Activated T-cell treated with anti-CD3 and anti-CD28 coated beads for 48 hours (primary cell): ENCODE data around the gene DUSP23.

Experiments
- DNase-seq: peaks from one replicate; pipeline ENCODE4 v3.0.0-alpha.2; 2020; ENCODE audit warnings: low read depth

Gene DUSP23

DNA sequence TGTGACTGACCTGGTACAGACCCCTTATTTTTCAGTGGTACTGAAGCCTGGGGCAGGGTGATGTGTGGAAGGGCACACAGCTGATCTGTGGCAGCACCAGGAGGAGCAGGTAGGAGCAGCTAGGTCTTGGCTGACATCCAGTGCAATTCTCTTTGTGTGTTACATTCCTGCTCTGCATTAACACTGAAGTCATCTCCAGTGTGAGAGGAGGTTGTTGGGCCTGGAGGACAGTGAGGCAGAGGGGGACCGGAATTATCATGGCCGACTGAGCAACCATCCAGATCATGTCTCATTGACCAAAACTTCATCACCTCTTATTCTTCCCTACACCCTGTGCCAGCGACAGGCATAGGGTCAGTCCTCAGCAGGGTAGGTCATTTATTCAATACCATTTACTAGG, 47.4 kb downstream of the DUSP23 start:
- DNase-seq, result no peak

DNA sequence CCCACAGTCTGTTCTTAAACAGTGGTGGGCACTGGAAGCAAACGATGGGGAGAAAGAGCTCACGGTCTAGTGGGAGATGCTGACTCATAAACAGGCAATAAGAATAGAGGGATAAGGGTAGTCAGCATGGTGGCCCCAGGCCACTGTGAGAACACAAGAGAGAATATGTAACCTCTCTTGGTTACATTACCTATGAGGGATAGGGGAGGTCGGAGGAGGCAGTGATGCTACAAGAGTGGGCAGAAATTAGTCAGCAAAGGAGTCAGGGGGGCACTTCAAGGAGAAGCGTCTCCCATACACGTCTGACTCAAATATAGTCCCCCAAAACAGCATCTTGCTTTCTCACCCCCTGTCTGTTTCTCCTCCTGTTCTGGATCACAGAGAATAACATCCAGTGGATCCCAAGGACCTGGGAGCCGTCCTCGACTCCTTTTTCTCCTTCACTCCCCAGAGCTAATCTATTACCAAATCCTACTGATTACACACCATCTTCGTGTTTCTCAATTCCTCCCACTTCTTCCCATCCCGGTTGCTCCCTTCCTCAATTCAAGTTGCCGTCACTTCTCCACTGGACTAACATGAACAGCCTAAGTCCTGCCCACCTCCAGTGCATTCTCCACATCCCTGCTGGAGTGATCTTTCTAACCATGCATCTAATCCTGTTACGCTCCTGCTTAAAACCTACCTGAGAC, 48.0 kb downstream of the DUSP23 start:
- no peak for DNase-seq

- DNase-seq, result no peak
Measured at GRCh38 chr1:159829273-159829634, 48.5 kb downstream of the DUSP23 start.

GRCh38 chr1:159829822-159830465, 49.2 kb downstream of the DUSP23 start:
- DNase-seq, result no peak

DNA sequence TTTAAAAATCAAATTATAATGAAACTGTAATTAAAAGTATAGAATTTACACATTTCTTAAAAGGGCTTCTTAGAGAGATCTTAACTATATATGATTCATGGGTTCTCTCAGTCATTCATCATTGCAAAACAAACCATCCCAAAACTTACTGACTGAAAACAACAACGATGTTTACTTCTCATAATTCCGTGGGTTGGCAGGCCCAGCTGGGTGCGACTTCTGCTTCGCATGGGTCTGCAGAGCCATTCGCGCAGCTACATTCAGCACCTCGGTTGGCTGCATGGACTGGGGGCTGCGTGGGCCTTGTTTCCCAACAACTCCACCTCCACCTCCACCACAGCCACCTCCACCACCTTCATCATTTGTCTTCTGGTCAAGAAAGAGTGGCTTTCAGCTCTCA, 50.0 kb downstream of the DUSP23 start:
- no peak for DNase-seq

DNA sequence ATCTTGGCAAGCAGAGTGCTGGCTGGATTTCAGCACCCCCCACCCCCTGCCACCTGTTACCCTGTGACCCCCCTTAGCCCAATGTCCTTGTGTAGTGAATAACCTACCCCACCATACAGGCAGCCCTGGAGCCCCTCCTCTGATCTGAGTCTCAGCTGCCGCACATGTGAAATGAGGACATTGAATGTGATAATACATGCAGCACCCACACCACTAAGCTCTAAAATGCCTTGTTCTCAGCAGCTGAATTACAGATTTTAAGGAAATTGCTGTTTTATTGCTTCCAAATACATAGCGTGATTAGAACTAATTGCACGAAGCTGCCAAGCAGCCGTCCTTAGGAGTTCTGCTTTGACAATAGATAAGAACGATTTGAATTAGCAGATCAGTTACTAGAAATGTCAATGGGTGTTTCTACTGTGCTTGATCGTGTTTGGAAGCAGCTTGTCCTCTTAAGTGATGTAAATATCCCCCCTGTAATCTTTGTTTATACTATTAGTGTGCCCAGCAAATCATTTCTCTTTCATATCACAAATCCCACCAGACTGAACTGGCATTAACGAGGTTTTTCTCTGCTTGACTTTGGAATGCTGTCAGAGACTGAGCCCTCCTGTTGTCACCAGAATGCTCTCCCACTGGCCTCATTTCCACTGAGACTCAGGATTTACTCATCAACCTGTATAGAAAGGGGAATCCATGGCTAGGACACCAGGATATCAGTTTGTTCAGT, 50.8 kb downstream of the DUSP23 start:
- no peak for DNase-seq
